H1 (cell line): ENCODE results near the gene ADAM19. TPM values are rescaled to one million over a fixed set of nuclear protein-coding genes. Genes with fewer than 3 reads are reported as not detected.

Experiments used
- KDM5A ChIP-seq: fragments of 200-600 bp; IDR thresholded peaks from 2 replicates; pipeline ENCODE4 v1.7.1; 2012; ENCODE audit warnings: mild to moderate bottlenecking, low read length, inconsistent platforms, mixed read lengths
- SUZ12 ChIP-seq: fragments of 200-600 bp; sonication (generic); IDR thresholded peaks from 2 replicates; pipeline ENCODE4 v1.6.1; 2012; ENCODE audit warnings: mild to moderate bottlenecking, inconsistent platforms, low read length, moderate library complexity, mixed read lengths
- TBP ChIP-seq: IDR thresholded peaks from 2 replicates; pipeline ENCODE4 v1.6.1; 2011; ENCODE audit warnings: low read depth, low read length, improper control_type of control experiment
- polyA plus RNA-seq, 7 experiments: library from polyadenylated mRNA; depleted of rRNA in 3 of 7; stranded (reverse) in 5 of 7; unstranded in 2 of 7; fragments of >200 nt in 5 of 7; fragments of 200-250 nt in 2 of 7; gene quantifications; 1 replicate in 5 of 7; 2 replicates in 1 of 7; 4 replicates in 1 of 7; pipeline versions ENCODE4 v1.2.1 to v1.2.3, GENCODE V29; 2011 to 2013; ENCODE audit warnings: missing spikeins in 2 of 7, mixed read lengths in 2 of 7
- total RNA-seq: library from RNA; stranded (reverse); fragmentation: NEBNext Ultra II Directional; extraction: Animal tissue kit (Norgen Biotek cat#: 25700); gene quantifications from 2 replicates; pipeline ENCODE4 v1.2.1, GENCODE V29; 2021

Gene ADAM19
- total and polyA plus RNA-seq, 2 of the 8 experiments (the other 6 are each of a cell fraction or from before 2014, with no cell fraction given), result 6.5 to 22.7 TPM

DNA sequence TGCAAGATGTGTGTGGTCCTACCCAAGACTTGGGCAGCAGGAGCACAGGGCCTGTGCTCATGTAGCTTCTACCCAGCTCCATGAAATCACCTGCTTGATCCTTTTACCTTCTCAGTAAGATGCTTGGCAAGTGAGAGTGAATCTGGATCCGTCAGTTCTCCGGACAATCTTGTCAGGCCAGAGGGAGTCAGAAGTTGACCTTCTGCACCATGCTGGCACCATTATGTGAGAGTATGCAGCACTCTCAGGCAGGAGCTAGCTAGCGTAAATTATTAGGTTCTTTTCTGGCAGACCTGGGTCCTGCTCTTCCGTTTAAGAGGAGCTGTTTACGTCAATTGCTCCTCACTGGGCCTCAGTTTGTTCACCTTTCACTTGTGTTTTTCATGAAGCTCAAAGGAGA is 37.0 kb upstream of the ADAM19 start (continued):
- no peak for TF ChIP-seq SUZ12
- no peak for TF ChIP-seq KDM5A
- no peak for TF ChIP-seq TBP
